Skin of body (tissue), 2 donors: Measurements from ENCODE around the gene RGS12. TPM values are rescaled to one million over a fixed set of nuclear protein-coding genes. Genes with fewer than 3 reads are reported as not detected.
"Not testable (repeated sequence)": the region's sequence is repeated elsewhere in the genome, so short reads cannot be mapped to it uniquely, and the experiment has no call there.

Experiments used
- DNase-seq: peaks from one replicate; lab custom pipeline; 2025; lab: John Stamatoyannopoulos, UW
- total RNA-seq: library from RNA; depleted of rRNA; stranded (reverse); fragments of >200 nt; gene quantifications from one replicate; pipeline ENCODE4 v1.2.3, GENCODE V29; 2014

RGS12 gene
- total RNA-seq, 1 donor from 2014 or later: 35.0 TPM

DNA sequence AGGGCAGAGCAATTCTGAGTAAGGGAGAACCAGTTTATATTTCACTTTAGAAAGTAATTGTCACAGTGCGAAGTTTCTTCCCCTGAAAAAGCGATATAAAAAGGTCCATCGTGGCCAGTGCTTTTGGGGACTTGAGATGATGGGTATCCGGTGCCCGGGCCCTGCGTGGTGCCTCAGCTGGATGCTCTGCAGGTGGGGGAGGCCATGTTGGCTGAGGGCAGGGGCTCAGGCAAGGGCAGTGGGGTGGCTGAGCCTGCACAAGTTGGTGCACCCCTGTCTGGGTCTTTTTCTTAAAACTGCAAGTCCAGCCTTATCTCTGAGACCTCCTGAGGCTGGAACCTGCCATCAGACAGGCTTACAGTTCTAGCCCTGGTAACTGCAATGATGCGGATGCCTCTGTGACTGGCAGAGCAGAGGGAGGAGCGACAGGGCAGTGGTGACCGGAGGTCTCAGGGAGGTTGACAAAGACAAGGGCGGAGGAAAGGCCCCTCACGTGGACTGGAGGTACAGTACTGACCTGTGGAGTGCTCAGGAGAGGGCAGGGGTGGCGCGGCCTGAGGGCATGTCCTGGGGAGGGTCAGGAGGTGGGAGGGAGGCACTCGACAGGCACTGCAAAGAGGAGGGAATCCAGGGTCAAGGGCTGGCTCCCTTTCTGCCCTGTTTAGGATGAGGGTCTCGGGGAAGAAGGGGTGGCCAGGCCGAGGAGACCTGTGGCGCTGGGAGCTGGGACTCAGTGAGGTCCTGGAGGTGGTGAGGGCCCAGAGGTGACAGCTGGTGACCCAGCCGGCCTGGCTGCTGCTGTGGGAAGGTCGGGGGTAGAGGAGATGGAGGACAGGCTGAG lies 1.8 kb downstream of the RGS12 start:
- DNase-seq: no peak

DNA sequence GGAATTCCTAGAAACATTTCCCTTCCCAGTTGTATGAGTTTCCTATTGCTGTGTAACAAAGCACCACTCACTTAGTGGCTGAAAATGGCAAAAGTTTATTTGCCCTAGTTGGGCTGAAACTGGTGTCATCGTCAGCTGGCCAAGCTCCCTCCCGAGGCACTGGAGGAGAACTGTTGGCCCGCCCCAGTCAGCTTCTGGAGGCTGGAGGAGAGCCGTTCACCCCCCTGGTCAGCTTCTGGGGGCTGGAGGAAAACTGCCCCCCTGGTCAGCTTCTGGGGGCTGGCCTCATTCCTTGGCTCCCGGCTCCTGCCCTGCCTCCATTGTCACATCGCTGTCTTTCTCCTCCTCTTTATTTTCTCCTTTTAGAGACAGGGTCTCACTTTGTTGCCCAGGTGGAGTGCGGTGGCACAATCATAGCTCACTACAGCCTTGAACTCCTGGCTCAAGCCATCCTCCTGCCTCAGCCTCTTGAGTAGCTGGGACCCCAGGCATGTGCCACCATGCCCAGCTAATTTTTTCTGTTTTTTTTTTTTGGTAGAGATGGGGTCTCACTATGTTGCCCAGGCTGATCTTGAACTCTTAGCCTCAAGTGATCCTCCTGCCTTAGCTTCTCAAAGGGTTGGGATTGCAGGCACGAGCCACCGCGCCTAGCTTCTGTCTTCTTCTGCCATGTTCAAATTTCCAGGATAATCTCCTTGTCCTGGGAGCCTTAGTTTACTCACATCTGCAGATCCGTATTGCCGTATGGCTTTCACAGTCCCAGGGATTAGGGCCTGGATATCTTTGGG lies 3.2 kb downstream of the RGS12 start:
- DNase-seq: no peak

DNA sequence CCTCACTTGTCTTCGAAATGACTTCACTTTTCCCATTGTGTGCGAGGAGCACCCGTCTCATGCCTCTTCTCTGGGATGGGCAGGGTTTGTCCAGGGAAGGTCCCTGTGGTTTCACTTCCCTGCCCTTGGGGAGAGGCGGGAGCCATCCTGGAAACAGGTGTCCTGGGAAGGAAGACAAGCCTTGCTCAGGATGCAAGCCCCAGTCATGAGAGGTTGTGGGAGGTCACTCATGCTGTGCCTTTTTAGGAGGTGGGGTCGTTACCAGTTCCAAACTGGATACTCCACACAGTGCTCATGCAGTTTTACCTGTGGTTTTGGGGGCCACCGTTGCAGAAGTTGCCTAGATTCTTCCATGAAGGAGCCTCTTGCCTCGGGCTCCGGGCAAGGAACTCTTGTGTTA lies 3.8 kb downstream of the RGS12 start:
- DNase-seq: no peak

DNA sequence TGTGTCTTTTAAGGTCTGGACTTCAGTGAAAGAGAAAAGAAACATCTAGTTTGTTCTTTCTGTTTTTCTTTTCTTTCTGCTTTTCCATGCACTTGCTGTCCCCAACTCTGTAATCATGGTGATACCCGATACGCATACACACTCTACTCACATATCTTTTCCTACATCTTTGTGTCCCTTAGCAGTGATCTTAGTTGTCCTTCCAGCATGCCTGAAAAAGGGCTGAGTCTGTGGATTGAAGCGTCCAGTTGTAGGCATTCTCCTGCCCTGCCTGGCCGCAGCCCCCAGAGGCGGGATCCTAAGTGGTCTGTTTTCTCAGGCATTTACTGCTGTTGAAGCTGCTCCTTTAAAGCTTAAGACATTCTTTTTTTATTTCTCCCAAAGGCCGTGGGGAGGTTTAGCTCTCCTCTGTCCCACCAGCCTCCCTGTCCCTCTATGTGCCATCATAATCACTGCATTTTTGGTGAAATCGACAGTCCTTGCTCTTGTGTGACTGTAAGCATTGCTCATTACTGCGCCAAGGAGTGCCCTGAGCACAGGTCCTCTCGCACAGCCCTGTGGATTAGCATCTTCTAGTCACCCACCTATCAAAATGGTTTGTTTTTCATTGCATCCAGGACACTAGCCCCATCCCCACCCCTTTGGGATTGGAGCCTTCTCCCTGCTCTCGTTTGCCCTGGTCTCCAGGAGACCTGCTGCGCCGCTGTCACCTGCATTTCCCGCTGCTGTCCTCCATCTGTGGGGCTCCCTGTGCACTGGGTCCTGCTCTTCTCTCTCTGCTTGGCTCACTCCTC lies 4.4 kb downstream of the RGS12 start:
- no peak for DNase-seq

- DNase-seq: no peak
These were observed 6.5 kb downstream of the RGS12 start for GRCh38 chr4:3299122-3299975.

DNA sequence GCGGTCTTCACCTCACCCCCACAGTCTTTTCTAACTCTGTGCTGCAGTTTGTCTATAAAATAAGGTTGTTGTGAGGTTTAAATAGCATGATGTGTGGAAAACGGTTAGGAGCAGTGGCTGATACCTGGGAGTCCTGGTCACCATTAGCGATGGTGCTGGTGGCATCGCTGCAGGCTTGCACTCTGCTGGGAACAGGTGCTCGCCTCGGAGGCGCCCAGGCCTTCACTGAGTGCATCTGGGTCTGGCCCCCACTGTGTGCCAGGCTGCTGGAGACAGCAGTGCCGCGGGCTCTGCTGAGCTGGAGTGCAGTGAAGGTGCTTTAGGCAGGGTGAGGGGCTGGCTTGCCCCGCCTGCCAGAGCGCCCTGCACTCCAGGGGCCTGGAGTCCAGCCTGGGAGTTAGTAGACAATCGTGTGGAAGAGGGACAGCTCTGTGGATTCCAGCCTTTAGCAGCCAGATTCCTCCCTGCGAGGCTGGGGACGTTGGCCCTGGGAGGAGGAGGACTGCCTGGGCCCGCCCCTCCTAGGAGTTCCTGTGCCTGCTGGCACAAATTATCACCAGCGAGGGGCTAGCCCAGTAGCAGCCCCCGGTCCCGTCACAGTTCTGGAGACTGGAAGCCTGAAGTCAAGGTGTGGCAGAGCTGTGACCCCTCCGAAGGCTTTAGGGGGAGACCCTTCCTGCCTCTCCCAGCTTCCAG lies 7.3 kb downstream of the RGS12 start:
- no peak for DNase-seq

GRCh38 chr4:3300882-3301281 lies 8.1 kb downstream of the RGS12 start:
- not testable (repeated sequence) for DNase-seq

DNA sequence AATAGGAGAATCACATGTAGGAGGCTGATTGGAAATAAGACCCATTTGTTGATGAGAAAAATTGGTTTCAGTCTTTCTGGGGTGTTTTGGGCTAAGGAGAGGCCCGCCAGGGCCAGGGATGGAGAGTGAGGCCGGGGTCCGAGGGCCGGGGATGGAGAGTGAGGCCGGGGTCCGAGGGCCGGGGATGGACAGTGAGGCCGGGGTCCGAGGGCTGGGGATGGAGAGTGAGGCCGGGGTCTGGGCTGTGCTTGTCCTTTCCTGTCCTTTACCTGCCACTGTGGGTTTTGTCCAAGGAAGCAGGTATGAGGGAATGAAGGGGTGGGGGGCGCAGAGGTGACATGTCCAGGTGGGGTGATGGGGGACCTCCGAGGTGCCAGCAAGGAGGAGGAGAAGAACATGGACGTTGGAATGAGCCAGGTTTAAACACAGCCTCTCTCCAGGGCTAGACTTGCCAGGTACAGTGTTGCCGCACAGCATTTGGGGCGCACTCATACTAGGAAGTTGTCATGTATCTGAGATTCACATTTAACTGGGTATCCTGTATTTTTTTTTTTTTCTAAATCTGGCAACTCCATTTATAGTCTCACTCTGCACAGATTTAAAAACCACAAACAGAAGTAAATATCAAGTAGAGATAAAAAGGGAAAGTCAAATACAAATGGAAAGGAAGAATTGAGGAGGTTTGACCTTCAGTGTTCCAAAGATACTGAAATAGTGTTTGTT lies 8.8 kb downstream of the RGS12 start:
- no peak for DNase-seq

- no peak for DNase-seq
These were observed 9.5 kb downstream of the RGS12 start for GRCh38 chr4:3302173-3302785.

DNA sequence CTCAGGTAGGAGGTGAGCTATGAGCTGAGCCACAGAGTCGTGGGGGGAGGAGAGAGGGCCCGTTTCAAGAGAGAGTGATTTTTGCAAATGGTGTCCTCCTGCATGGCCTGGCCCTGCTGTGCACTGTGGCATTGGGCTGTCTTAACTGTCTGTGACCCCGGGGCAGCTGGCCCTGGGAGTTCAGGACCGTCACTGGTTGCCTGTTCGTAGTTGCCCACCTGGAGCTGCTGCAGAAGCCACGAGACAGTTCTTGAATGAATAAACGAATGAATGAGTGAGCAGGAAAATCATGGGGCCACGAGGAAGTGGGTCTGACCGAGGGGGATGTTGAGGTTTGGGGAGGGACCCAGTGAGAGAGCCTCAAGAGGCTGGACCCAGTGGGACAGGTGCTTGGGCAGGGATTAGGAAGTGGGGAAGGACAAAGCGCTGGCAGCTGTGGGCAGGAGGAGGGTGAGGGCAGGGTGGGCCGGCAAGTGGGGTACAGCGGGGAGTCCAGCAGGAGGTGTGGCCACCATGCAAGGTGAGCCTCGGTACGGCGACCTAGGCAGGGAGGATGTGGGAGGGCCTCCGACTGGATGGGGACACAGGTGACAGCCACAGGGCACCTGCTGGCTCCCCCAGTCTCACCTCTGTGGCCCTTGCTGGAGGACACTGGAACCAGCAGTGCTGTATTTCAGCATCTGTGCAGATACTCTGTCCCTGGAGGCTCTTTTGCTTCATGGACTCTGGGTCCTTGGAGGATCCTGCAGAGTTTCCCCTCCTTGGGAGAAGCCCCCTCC lies 10.2 kb downstream of the RGS12 start:
- DNase-seq: no peak

GRCh38 chr4:3303565-3303824 lies 10.7 kb downstream of the RGS12 start:
- DNase-seq: no peak

DNA sequence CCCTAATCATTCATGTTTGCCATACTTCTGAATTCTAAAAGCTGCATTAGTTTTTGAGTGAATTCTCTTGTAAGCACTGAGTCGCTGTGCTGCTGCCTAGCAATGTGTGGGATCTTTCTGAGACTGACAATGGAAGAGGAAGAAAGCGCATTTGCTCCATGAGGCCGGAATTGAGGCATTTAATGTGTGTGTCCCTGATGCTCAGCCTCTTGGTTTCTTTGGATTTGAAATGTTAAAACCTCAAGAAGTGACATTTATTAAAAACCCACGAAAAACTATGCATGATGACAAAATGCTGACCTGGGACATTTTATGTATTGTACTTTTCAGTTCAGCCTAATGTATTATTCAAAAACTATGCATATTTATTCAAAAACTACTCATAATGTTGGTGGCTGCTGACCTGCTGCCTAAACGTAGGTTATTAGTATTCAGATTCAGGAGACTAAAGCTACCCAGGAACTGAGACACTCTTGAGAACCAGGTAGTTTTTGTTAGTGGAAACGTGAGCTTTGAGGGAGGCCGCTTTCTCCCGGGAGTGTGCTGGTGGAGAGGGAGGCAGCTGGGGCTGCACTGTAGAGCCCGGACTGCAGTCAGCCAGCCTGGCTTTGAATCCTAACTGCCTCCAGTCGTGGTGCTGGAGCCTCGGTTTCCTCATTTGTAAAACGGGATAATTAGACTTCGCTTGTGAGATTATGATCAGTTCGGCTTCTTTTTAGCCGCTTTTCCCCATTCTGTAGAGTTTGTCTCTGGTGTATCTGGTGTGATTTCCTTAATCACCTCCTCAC lies 11.3 kb downstream of the RGS12 start:
- DNase-seq: no peak

- peak; percentile 10 for DNase-seq
These were observed 12.2 kb downstream of the RGS12 start for GRCh38 chr4:3304831-3305609.

DNA sequence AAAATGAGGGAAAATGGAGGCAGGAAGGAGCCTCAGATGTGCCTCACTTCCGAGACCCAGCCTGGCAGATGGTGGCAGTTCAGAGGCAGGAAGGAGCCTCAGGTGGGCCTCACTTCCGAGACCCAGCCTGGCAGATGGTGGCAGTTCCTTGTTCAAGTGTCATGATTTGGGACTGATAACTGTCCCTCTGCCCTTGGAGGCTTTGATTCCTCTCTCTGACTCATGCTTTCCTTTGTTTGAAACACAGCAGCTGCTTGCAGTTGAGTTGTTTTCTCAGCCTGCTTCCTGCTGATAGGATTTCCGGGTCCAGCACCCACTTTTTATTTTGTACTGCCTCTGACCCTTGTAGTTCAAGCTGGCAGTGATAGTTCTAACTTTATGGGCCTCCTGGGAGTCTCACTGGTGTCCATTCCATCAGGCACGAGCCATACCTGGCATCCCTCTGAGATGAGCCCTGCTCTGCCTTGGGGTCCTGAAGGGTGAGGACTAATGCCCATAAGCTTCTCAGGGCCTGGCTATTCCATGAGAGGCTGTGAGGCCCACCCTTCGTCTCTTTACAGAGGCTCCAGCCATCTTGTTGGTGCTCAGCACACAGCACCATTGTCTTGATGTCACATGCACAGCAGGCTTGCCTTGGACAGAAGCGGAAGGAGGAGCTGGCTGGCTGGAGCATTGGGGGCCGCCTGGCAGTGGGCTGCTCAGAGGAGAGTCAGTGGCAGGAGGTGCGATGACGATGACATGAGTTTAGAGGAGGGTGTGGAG lies 13.0 kb downstream of the RGS12 start:
- no peak for DNase-seq

GRCh38 chr4:3306450-3306849 lies 13.6 kb downstream of the RGS12 start:
- no peak for DNase-seq

GRCh38 chr4:3307060-3307459 lies 14.2 kb downstream of the RGS12 start:
- no peak for DNase-seq
